T-helper 17 cell (primary cell): ENCODE data around the gene SNRPA. TPM values are rescaled to one million over a fixed set of nuclear protein-coding genes. Genes with fewer than 3 reads are reported as not detected.
"Not testable (repeated sequence)": the region's sequence is repeated elsewhere in the genome, so short reads cannot be mapped to it uniquely, and the experiment has no call there.

Experiments
- ATAC-seq: fragments of 150-1000 bp; cut with Tn5 transposase; 2 replicates; pipeline ENCODE4 v1.10.0; 2021; ENCODE audit warnings: mild to moderate bottlenecking, moderate library complexity
- DNase-seq, 3 donors: peaks; one replicate each; pipeline versions ENCODE4 v3.0.0 to v3.0.0-alpha.2; 2020 to 2021
- H3K9me3 ChIP-seq: one replicate; pipeline ENCODE4 v1.7.0; 2013; ENCODE audit warnings: low read length, mild to moderate bottlenecking; ENCODE audit not compliant: control insufficient read depth, poor library complexity, severe bottlenecking
- H3K27ac Mint-ChIP-seq: one replicate; pipeline ENCODE4 v1.8.0; 2022; ENCODE audit warnings: mild to moderate bottlenecking, moderate library complexity, mixed read lengths
- H3K27me3 Mint-ChIP-seq: one replicate; pipeline ENCODE4 v1.8.0; 2022; ENCODE audit warnings: mixed read lengths
- H3K36me3 Mint-ChIP-seq: one replicate; pipeline ENCODE4 v1.8.0; 2022; ENCODE audit warnings: low read depth, mixed read lengths
- H3K4me1 Mint-ChIP-seq: one replicate; pipeline ENCODE4 v1.8.0; 2022; ENCODE audit warnings: mild to moderate bottlenecking, mixed read lengths
- H3K4me3 Mint-ChIP-seq: one replicate; pipeline ENCODE4 v1.8.0; 2022; ENCODE audit warnings: mild to moderate bottlenecking, moderate library complexity, mixed read lengths
- total RNA-seq, 4 donors: library from RNA in 2 of 4; stranded (reverse) in 2 of 4; gene quantifications; one replicate each; pipeline ENCODE4 v1.2.3 and lab custom pipeline; 2022 to 2026

Gene SNRPA
- total RNA-seq, 2 donors from 2014 or later: 67.3 to 81.8 TPM

DNA sequence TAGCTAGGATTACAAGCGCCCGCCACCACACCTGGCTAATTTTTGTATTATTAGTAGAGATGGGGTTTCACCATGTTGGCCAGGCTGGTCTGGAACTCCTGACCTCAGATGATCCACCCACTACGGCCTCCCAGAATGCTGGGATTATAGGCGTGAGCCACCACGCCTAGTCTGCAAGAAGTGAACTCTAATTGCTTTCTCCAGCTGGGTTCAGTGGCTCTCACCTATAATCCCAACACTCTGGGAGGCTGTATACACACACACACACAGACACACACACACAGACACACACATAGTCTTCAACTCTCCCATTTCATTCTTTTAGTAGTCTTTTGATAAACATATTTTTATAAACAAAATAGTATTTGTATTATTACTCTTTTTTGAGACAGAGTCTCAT lies 20.9 kb upstream of the SNRPA start:
- not testable (repeated sequence) for H3K4me1 Mint-ChIP-seq, H3K9me3 ChIP-seq, H3K36me3 Mint-ChIP-seq, H3K27ac Mint-ChIP-seq, DNase-seq, ATAC-seq, H3K4me3 Mint-ChIP-seq, H3K27me3 Mint-ChIP-seq

DNA sequence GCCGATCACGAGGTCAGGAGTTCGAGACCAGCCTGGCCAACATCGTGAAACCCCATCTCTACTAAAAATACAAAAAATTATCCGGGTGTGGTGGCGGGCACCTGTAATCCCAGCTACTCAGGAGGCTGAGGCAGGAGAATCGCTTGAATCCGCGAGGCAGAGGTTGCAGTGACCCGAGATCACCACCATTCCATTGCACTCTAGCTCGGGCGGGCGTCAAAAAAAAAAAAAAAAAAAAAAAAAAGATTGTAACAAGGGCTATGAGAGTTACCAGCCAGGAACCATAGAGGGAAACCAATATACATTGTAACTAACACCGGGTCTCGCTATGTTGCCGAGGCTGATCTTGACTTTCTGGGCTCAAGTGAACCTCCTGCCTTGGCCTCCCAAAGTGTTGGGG lies 18.7 kb upstream of the SNRPA start:
- not testable (repeated sequence) for H3K36me3 Mint-ChIP-seq, H3K4me1 Mint-ChIP-seq, H3K4me3 Mint-ChIP-seq, H3K27ac Mint-ChIP-seq, DNase-seq, H3K9me3 ChIP-seq, H3K27me3 Mint-ChIP-seq, ATAC-seq

DNA sequence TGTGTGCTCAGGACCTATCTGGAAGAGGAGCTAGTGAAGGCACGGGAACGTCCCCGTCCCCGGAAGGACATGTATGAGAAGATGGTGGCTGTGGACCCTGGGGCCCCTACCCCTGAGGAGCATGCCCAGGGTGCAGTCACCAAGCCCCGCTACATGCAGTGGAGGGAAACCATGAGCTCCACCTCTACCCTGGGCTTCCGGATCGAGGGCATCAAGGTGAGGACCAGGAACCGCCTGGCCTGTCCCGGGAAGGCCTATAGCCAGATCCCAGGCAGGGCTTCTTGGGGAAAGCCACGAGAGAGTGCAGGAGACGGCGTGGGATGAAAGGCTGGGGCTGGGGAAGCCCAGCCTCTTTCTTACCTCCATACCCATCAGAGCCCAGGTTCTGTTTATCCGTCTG lies 17.9 kb upstream of the SNRPA start:
- DNase-seq: no peak
- H3K36me3 Mint-ChIP-seq: peaks cover 6% of the 10 kb centered on the region

DNA sequence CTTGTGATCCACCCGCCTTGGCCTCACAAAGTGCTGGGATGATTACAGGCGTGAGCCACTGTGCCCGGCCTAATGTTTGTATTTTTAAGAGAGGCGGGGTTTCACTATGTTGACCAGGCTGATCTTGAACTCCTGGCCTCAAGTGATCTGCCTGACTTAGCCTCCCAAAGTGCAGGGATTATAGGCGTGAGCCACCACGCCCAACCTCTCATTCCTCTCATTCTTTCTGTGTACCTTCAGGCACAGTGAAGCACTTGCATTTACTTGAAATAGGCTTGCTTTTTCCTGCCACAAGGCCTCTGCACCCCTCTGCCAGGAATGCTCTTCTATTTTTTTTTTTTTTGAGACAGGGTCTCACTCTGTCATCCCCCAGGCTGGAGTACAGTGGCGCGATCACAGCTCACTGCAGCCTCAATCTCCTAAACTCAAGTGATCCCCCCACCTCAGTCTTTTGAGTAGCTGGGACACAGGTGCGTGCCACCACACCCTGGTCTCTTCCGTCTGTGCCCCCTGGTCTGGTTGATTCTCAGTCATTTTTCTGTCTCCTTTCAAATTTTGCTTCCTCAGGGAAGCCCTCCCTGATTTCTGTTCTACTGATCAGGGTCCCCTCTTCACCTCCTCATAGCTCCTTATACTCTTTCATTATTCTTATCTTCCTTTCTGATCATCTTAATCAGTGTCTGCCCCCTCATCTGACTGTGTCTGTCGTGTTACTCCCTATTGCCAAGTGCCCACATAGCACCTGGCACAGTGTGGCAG lies 15.8 kb upstream of the SNRPA start:
- no peaks in the 10 kb centered on the region for H3K9me3 ChIP-seq
- Mint-ChIP-seq H3K36me3 (peaks cover 6% of the 10 kb centered on the region), H3K4me3 (no peak overlapping the region), H3K4me1 (peaks cover 5% of the 10 kb centered on the region), H3K27ac (peak overlapping the region; percentile 86), H3K27me3 (no peaks in the 10 kb centered on the region)
- no peak for ATAC-seq
- DNase-seq: no peak

More for the DNA sequence above, 17.9 kb upstream of the SNRPA start:
- H3K27me3 Mint-ChIP-seq: no peaks in the 10 kb centered on the region
- H3K9me3 ChIP-seq: no peaks in the 10 kb centered on the region
- ATAC-seq: no peak
- H3K4me1 Mint-ChIP-seq: peaks cover 5% of the 10 kb centered on the region
- H3K27ac Mint-ChIP-seq: no peak overlapping the region
- H3K4me3 Mint-ChIP-seq: no peak overlapping the region

DNA sequence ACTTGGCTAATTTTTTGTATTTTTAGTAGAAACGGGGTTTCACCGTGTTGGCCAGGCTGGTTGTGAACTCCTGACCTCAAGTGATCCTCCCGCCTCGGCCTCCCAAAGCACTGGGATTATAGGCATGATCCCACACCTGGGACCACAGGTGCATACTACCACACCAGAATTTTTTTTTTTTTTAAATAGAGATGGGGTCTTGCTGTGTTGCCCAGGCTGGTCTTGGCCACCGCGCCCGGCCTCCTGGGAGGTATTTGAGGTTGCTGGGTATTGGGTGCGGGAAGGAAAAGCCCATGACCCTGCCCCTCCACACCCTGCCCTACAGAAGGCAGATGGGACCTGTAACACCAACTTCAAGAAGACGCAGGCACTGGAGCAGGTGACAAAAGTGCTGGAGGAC lies 14.3 kb upstream of the SNRPA start:
- Mint-ChIP-seq H3K27ac (no peak overlapping the region), H3K4me1 (peaks cover 5% of the 10 kb centered on the region), H3K4me3 (no peak overlapping the region), H3K27me3 (no peaks in the 10 kb centered on the region), H3K36me3 (peaks cover 6% of the 10 kb centered on the region)
- H3K9me3 ChIP-seq: no peaks in the 10 kb centered on the region
- ATAC-seq: no peak
- DNase-seq: no peak

DNA sequence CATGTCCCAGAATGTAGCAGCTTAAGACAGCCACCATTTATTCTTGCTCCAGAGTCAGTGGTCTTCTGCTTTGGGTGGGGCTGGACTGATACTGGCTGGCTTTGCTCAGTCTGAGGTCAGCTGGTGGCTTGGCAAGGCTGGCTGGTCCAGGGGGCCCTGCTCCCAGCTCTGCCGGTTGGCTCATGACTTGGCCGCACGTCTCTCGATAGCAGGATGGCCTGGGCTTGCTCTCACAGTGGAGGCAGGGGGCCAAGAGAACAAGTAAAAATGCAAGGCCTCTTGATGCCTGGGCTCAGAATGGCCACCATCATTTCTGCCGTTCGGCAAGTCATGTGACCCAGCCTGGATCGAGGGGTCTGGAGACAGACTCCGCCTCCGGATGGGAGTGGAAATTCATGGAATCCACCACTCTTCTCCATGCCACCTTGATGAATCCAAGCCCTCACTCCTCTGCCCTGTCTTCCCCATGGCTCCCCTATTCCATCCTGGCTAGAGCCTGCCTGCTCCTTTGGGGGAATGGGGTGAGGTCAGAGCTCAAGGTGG lies 13.8 kb upstream of the SNRPA start:
- no peak overlapping the region for H3K4me3 Mint-ChIP-seq
- H3K4me1 Mint-ChIP-seq: peaks cover 5% of the 10 kb centered on the region
- no peaks in the 10 kb centered on the region for H3K9me3 ChIP-seq
- ATAC-seq (no peak), DNase-seq (no peak)
- no peak overlapping the region for H3K27ac Mint-ChIP-seq
- no peaks in the 10 kb centered on the region for H3K27me3 Mint-ChIP-seq
- peaks cover 6% of the 10 kb centered on the region for H3K36me3 Mint-ChIP-seq

DNA sequence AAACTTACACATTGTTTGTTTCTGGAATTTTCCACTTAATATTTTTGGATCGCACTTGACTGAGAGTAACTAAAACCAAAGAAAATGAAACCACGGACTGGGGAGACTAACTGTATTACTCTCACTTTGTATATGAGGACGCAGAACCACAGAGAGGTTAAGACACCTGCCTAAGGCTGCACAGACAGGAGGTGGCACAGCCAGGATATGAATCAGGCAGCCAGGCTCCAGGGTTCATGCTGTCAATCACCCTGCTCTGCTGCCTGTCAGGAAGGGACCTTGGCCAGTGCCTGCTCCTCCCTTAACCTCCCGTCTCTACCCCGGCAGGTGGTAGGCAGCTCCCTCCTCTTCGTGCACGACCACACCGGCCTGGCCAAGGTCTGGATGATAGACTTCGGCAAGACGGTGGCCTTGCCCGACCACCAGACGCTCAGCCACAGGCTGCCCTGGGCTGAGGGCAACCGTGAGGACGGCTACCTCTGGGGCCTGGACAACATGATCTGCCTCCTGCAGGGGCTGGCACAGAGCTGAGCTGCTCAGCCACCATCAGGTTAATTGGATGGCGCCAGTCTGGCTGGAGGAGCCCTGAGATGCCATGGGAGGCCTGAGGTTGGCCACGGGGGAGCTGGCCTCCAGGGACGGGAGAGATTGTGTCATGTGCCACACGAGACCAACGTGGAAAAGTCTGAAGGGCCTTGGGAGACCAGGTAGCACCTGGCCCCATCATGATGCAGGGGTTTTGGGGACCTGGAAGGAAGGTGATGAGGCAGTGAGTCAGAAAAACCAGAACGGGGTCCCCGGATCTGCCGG lies 11.8 kb upstream of the SNRPA start:
- peaks cover 6% of the 10 kb centered on the region for H3K36me3 Mint-ChIP-seq
- H3K9me3 ChIP-seq: no peaks in the 10 kb centered on the region
- peaks cover 3% of the 10 kb centered on the region for H3K4me1 Mint-ChIP-seq
- no peak for ATAC-seq
- DNase-seq: no peak
- H3K27me3 Mint-ChIP-seq: no peaks in the 10 kb centered on the region
- no peak overlapping the region for H3K27ac Mint-ChIP-seq
- no peak overlapping the region for H3K4me3 Mint-ChIP-seq

DNA sequence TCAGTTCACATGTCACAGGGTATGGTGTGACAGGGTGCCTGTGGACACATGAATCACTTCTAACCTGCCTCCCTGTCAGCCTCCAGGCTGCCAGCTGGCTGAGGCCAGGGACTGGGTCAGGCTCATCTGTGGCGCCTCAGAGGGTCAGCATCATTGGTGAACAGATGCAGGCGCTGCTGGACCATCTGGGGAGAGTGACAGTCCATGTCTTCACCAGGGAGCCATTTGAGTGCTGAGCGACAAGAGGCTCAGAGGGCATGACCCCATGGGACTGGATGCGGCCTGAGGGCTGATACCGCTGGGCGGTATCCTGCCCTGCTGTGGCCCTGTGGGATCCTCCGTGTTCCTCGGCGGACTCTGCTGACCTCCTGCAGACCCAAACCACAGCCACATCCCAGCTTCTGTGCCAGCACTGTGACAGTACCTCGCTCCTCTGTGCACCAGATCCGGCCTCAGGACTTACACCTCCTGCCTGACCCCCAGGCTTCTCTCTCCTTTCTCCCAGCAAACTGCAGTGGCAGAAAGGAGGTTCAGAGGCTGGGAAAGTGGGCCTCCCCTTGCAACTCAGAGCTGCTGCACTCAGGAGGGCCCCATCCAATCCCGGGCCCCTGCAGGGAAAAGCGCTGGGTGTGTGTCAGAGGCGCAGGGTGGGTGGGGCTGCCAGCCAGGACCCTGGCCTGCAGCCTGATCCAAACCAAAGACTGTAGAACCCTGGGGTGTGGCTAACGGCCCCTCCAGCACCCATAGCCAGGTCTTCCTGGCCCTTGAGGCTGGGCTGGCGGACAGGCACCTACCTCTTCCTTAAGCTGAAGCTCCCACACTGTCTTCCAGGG lies 10.9 kb upstream of the SNRPA start:
- peaks cover 5% of the 10 kb centered on the region for H3K36me3 Mint-ChIP-seq
- no peak overlapping the region for H3K4me3 Mint-ChIP-seq
- DNase-seq (no peak), ATAC-seq (no peak)
- H3K27me3 Mint-ChIP-seq: no peaks in the 10 kb centered on the region
- peak overlapping the region; percentile 11 for H3K27ac Mint-ChIP-seq
- H3K4me1 Mint-ChIP-seq: peaks cover 3% of the 10 kb centered on the region
- H3K9me3 ChIP-seq: no peaks in the 10 kb centered on the region

DNA sequence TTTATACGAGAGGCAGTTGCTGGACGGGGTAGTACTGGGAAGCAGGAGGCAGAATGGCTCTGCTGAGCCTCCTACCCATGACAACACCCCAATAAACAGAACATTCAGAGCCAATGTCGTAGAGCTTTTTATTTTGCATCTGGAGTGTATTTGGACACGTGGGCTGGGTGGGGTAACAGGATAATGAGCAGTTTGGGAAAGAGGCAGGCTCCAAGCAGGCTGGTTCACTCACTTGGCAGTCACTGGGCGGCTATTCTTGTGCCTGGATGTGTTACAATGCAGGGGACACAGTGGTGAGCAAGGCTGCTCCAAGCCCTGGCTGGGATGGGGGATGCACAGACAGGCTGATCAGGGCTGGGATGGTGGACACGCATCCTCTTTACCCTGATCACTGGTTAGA lies 10.3 kb upstream of the SNRPA start:
- Mint-ChIP-seq H3K27ac (peak overlapping the region; percentile 11), H3K4me1 (no peaks in the 10 kb centered on the region), H3K27me3 (no peaks in the 10 kb centered on the region), H3K4me3 (no peak overlapping the region), H3K36me3 (no peaks in the 10 kb centered on the region)
- DNase-seq: no peak
- ATAC-seq: no peak
- no peaks in the 10 kb centered on the region for H3K9me3 ChIP-seq

DNA sequence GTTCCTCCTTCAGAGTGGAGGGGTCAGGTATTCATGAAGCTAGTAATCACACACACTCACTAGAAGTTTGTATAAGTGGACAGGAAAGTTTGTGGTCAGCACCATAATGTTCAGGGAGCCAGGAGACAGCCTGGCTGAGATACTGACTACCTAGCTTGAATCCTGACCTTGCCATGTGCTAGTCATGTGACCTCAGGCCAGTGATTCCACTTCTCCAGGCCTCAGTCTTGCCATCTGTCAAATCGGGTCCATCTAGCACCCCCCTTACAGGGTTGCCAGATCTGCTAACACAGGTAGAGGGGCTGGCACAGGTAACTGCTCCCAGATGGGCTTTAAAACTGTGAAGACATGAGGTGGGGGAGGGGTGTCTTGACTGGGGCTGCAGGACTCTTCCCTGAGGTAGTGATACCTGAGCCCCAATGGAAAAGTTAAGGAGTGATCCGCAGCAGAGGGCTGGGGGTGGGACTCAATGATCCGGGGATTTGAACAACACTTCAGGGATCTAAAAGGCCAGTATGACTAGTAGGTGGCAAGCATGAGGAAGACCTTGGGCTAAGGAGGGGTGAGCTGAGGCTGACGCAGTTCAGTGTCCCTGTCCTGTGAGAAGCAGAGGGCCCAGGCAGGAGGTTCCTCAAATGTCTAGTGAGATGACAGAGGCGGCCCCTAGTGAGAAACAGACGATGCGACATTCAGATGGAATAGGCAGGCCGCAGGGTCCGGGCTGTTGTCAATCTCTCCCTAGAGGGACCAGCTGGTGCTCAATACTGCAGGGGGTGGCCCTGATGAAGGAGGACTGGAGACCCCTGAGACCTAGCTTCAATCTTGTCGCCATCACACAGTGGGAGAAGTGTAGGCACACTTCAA lies 9.2 kb upstream of the SNRPA start:
- no peaks in the 10 kb centered on the region for H3K27me3 Mint-ChIP-seq
- no peaks in the 10 kb centered on the region for H3K9me3 ChIP-seq
- peak overlapping the region; percentile 11 for H3K27ac Mint-ChIP-seq
- no peaks in the 10 kb centered on the region for H3K4me1 Mint-ChIP-seq
- DNase-seq: no peak
- H3K36me3 Mint-ChIP-seq: no peaks in the 10 kb centered on the region
- ATAC-seq: no peak
- no peak overlapping the region for H3K4me3 Mint-ChIP-seq

DNA sequence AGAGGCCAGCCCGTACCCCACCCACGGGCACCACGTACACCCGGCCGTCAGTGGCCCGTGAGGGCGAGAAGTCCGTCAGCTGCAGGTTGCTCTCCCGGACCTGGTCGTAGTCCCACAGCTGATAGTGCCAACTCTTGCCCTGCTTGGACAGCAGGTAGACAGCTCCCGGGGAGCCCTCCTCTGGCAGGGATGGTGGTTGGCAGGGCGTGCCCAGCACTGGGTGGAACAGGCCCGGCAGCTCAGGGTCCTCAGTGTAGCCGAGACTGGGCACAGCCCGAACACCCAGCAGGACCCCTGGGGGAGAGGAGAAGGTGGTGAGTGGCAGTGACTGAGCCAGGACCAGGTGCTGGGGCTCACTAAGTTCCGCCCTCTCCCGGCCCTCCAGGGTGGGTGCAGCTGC lies 8.5 kb upstream of the SNRPA start:
- ATAC-seq: no peak
- H3K27me3 Mint-ChIP-seq: no peaks in the 10 kb centered on the region
- H3K36me3 Mint-ChIP-seq: no peaks in the 10 kb centered on the region
- no peaks in the 10 kb centered on the region for H3K4me1 Mint-ChIP-seq
- no peaks in the 10 kb centered on the region for H3K9me3 ChIP-seq
- no peak overlapping the region for H3K4me3 Mint-ChIP-seq
- no peak for DNase-seq
- H3K27ac Mint-ChIP-seq: no peak overlapping the region

DNA sequence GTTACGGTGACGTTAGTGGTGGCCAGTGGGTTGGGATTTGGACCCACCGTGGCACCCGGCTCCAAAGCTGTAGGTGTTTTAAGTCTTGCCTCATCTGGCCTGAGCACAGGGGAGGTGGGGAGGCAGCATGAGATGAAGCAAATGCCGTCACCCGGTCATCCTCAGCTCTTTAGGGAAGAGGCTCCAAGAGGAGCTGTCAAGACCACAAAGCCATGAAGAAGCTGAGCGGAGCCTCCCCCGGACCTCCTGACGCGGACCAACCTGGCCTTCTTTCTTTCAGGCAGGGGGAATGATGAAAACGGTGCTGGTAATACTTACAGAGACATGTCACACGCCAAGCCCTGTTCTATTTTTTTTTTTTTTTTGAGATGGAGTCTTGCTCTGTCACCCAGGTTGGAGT lies 8.1 kb upstream of the SNRPA start:
- Mint-ChIP-seq H3K27me3 (no peaks in the 10 kb centered on the region), H3K27ac (no peak overlapping the region), H3K4me3 (no peak overlapping the region), H3K36me3 (no peaks in the 10 kb centered on the region), H3K4me1 (no peaks in the 10 kb centered on the region)
- ATAC-seq: no peak
- DNase-seq: no peak
- no peaks in the 10 kb centered on the region for H3K9me3 ChIP-seq
